Hindlimb muscle (tissue), 1 donor: ENCODE measurements around the gene TBL1XR1. TPM values are rescaled to one million over a fixed set of nuclear protein-coding genes. Genes with fewer than 3 reads are reported as not detected.
"Not testable (repeated sequence)": the region's sequence is repeated elsewhere in the genome, so short reads cannot be mapped to it uniquely, and the experiment has no call there.

Source experiments
- DNase-seq: peaks from one replicate; pipeline ENCODE4 v3.0.0-alpha.2; 2013
- polyA plus RNA-seq: library from polyadenylated mRNA; unstranded; fragments of 120-200 nt; gene quantifications from one replicate; pipeline ENCODE4 v1.2.1, GENCODE V29; 2013; ENCODE audit not compliant: insufficient read length

The TBL1XR1 gene
- polyA plus RNA-seq, 1 donor, result 74.9 TPM

- no peak for DNase-seq
Observed at GRCh38 chr3:177208223-177208622, 10.9 kb upstream of the TBL1XR1 start.

- DNase-seq, result no peak
Observed at GRCh38 chr3:177206936-177207335, 9.7 kb upstream of the TBL1XR1 start.

- no peak for DNase-seq
Observed at GRCh38 chr3:177203689-177204395, 6.6 kb upstream of the TBL1XR1 start.

- DNase-seq, result not testable (repeated sequence)
Observed at GRCh38 chr3:177203016-177203415, 5.7 kb upstream of the TBL1XR1 start.

- no peak for DNase-seq
Observed at GRCh38 chr3:177201700-177202397, 4.6 kb upstream of the TBL1XR1 start.

- no peak for DNase-seq
Observed at GRCh38 chr3:177199206-177199760, 2.0 kb upstream of the TBL1XR1 start.

- peak; percentile 68 for DNase-seq
Observed at GRCh38 chr3:177197727-177198460, 612 bp upstream of the TBL1XR1 start.

- DNase-seq, result peak; percentile 59
Observed at GRCh38 chr3:177196456-177197040, 734 bp downstream of the TBL1XR1 start.

GRCh38 chr3:177196008-177196455 lies 1.2 kb downstream of the TBL1XR1 start:
- peak; percentile 46 for DNase-seq

- peak; percentile 49 for DNase-seq
Observed at GRCh38 chr3:177195242-177195991, 1.9 kb downstream of the TBL1XR1 start.

- DNase-seq, result no peak
Observed at GRCh38 chr3:177194299-177194698, 3.0 kb downstream of the TBL1XR1 start.

- DNase-seq, result no peak
Observed at GRCh38 chr3:177193688-177194268, 3.5 kb downstream of the TBL1XR1 start.

GRCh38 chr3:177193275-177193674 lies 4.0 kb downstream of the TBL1XR1 start:
- not testable (repeated sequence) for DNase-seq

- peak; percentile 64 for DNase-seq
Observed at GRCh38 chr3:177190756-177191681, 6.3 kb downstream of the TBL1XR1 start.

- DNase-seq, result not testable (repeated sequence)
Observed at GRCh38 chr3:177190184-177190583, 7.1 kb downstream of the TBL1XR1 start.

- DNase-seq, result not testable (repeated sequence)
Observed at GRCh38 chr3:177188325-177188724, 9.0 kb downstream of the TBL1XR1 start.

GRCh38 chr3:177186306-177186705 lies 11.0 kb downstream of the TBL1XR1 start:
- no peak for DNase-seq

- no peak for DNase-seq
Observed at GRCh38 chr3:177185035-177185574, 12.2 kb downstream of the TBL1XR1 start.

GRCh38 chr3:177184602-177185001 lies 12.7 kb downstream of the TBL1XR1 start:
- DNase-seq, result not testable (repeated sequence)

- no peak for DNase-seq
Observed at GRCh38 chr3:177182352-177182751, 14.9 kb downstream of the TBL1XR1 start.
